IPS-15b (cell line): Measurements from ENCODE around the gene QARS1.
A peak's percentile ranks its signal among the peaks of the same experiment; 100 is the strongest.

ENCODE experiments used
- H3K27me3 ChIP-seq: one replicate; pipeline ENCODE4 v1.6.1; 2013; ENCODE audit warnings: low read length; ENCODE audit not compliant: control insufficient read depth, insufficient read depth
- H3K36me3 ChIP-seq: one replicate; pipeline ENCODE4 v1.6.1; 2013; ENCODE audit warnings: low read length; ENCODE audit not compliant: control insufficient read depth, insufficient read depth
- H3K4me1 ChIP-seq: one replicate; pipeline ENCODE4 v1.6.1; 2013; ENCODE audit warnings: mild to moderate bottlenecking, low read length; ENCODE audit not compliant: control insufficient read depth, insufficient read depth
- H3K4me3 ChIP-seq: one replicate; pipeline ENCODE4 v1.5.1; 2013; ENCODE audit warnings: low read depth, low read length
- H3K9ac ChIP-seq: one replicate; pipeline ENCODE4 v1.6.1; 2013; ENCODE audit warnings: low read depth, mild to moderate bottlenecking, low read length
- H3K9me3 ChIP-seq: one replicate; pipeline ENCODE4 v1.6.1; 2013; ENCODE audit warnings: mild to moderate bottlenecking, low read length; ENCODE audit not compliant: control insufficient read depth, insufficient read depth

The QARS1 gene

DNA sequence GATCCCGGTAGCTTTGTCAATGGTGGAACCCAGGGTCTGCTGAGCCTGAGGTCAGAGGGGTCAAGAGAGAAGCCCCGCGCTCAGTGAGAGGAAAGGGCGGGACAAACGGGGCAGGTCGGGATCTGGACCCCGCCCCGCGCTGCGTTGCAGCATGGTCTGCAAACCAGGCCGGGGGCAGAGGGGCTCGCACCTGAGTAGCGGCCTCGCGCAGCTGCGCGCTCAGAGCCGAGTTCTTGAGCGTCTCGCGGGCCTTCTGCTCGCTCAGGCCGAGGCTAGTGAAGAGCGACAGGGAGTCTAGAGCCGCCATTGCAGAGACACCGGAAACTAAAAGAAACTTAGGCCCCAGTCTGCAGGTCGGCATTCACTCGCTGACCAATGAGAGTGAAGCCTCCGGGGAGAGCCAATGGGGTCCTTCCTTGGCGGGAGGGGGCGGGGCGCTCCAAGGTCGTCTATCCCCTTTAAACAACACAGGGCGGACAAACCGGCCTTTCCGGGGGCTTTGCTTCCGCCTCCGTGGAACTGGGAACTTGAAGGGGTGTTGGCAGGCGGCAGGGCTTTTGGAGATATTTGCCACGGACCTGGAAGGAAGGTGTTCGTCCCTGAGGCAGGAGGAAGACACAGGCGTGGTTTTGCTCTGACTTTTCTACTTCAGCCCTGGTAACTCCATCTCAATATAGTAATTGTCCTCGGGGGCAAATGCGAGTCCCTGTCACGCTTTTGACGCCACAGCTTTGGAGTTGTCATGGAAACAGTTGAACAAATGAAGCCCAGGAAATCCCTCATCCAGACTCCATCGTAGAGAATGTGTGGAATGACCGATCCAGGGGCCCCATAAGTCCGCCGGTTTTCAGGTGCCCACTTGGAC, at the start of gene QARS1:
Gene QARS1 (minus strand): TSS at position 331 of the 865 bp plus-strand sequence. CDS start 24 bp downstream, at position 307.
- Histone ChIP-seq H3K9me3 (no peaks in the 10 kb centered on the region), H3K4me1 (peaks cover 7% of the 10 kb centered on the region), H3K27me3 (no peaks in the 10 kb centered on the region), H3K9ac (peak within 1 kb of the TSS; percentile 95), H3K4me3 (peak within 1 kb of the TSS; percentile 80), H3K36me3 (peaks cover 47% of the 10 kb centered on the region)

DNA sequence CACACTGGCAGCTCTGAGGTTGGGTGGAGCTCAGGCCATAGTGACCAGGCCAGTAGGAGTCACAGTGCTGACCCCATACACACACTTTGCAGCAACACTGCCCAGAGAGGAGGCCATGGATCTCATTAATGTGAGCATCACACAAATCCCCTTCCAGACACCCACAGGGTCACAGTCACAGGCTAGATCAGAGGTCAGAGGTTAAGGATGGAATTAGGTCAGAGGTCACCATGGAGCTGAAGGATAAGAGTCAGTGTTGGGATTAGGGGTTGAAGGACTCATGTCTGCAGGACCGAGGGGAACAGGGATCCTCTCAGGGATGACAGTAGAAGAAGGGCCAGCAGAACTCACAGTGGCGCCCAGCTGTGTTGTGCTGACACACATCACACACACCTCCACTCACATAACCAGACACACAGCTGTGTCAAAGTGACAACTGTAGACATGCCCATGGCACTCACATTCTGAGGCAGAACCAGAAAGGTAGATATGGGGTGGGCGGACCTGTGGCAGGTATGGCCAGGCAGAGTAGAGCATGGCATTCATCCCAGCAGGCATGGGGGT, 48.9 kb upstream of the QARS1 start:
- no peaks in the 10 kb centered on the region for H3K36me3 ChIP-seq

DNA sequence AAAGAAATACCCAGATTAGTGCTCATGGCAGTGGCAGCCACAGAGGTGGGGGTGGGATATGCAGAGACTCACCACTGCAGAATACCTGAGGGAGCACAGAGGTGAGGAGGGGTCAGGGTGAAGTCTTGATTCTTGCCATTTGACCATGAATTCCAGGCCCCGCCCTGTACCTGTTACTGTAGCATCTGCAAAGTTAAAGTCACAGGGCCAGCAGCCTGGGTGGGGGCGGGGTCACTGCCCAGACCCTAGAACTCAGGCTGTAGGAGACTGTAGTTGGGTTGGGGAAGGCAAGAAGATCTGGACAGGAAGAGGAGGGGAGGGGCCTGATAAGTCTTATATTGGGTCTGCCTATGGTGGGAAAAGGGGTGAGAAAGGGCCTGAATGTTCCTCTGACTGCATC, 47.1 kb upstream of the QARS1 start:
- Histone ChIP-seq H3K9me3 (no peaks in the 10 kb centered on the region), H3K4me3 (no peak overlapping the region), H3K27me3 (no peaks in the 10 kb centered on the region), H3K4me1 (no peaks in the 10 kb centered on the region), H3K9ac (no peak overlapping the region), H3K36me3 (no peaks in the 10 kb centered on the region)

More for the DNA sequence above, 48.9 kb upstream of the QARS1 start:
- Histone ChIP-seq H3K9me3 (no peaks in the 10 kb centered on the region), H3K4me3 (no peak overlapping the region), H3K27me3 (no peaks in the 10 kb centered on the region), H3K9ac (no peak overlapping the region), H3K4me1 (no peaks in the 10 kb centered on the region)

GRCh38 chr3:49148159-49148558, 43.6 kb upstream of the QARS1 start:
- Histone ChIP-seq H3K4me1 (no peaks in the 10 kb centered on the region), H3K27me3 (no peaks in the 10 kb centered on the region), H3K36me3 (no peaks in the 10 kb centered on the region), H3K9me3 (no peaks in the 10 kb centered on the region), H3K4me3 (no peak overlapping the region), H3K9ac (no peak overlapping the region)

DNA sequence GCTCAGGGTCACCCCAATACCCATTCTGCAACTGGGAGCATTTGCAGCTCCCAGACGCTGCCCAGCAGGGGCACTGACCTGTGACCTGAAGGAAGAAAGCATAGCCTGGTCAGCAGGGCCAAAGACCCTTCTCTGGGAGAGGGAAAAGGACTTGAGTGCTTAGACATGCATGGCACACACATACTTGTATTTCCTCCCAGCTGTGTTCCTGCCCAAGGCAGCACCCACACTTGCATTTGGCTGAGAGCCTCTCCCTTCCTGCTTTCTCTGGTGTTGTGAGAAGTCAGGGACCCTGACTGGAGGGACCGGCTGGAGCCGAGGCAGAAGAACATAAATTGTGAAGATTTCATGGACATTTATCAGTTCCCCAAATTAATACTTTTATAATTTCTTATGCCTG, 35.5 kb upstream of the QARS1 start:
- no peaks in the 10 kb centered on the region for H3K9me3 ChIP-seq
- peaks cover 2% of the 10 kb centered on the region for H3K27me3 ChIP-seq
- no peak overlapping the region for H3K4me3 ChIP-seq
- H3K9ac ChIP-seq: no peak overlapping the region
- H3K4me1 ChIP-seq: no peaks in the 10 kb centered on the region
- no peaks in the 10 kb centered on the region for H3K36me3 ChIP-seq

DNA sequence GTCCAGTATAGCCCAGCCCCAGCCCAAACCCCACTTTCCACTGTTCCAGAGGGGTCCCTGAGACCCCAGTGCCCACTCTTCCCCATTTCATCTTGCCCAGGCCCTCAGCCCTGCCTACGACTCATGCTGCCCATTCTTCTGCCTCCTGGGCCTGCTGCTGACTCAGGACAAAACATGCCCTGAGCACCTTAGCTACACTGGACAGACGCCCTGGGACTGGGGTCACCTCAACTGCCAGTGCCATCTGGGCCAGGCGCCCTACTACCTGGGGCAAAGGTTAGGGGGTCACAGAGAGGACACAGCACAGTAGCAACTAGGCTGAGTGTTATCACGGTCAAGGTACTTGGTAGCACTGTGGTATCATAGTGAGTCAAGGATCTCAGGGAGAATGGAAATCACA, 30.9 kb upstream of the QARS1 start:
- H3K4me1 ChIP-seq: peaks cover 3% of the 10 kb centered on the region
- no peaks in the 10 kb centered on the region for H3K9me3 ChIP-seq
- H3K4me3 ChIP-seq: no peak overlapping the region
- H3K9ac ChIP-seq: no peak overlapping the region
- peaks cover 2% of the 10 kb centered on the region for H3K27me3 ChIP-seq
- peaks cover 5% of the 10 kb centered on the region for H3K36me3 ChIP-seq

GRCh38 chr3:49134471-49135265, 30.1 kb upstream of the QARS1 start:
- Histone ChIP-seq H3K9ac (no peak overlapping the region), H3K4me1 (peaks cover 3% of the 10 kb centered on the region), H3K27me3 (peaks cover 2% of the 10 kb centered on the region), H3K36me3 (peaks cover 8% of the 10 kb centered on the region), H3K9me3 (no peaks in the 10 kb centered on the region), H3K4me3 (no peak overlapping the region)

DNA sequence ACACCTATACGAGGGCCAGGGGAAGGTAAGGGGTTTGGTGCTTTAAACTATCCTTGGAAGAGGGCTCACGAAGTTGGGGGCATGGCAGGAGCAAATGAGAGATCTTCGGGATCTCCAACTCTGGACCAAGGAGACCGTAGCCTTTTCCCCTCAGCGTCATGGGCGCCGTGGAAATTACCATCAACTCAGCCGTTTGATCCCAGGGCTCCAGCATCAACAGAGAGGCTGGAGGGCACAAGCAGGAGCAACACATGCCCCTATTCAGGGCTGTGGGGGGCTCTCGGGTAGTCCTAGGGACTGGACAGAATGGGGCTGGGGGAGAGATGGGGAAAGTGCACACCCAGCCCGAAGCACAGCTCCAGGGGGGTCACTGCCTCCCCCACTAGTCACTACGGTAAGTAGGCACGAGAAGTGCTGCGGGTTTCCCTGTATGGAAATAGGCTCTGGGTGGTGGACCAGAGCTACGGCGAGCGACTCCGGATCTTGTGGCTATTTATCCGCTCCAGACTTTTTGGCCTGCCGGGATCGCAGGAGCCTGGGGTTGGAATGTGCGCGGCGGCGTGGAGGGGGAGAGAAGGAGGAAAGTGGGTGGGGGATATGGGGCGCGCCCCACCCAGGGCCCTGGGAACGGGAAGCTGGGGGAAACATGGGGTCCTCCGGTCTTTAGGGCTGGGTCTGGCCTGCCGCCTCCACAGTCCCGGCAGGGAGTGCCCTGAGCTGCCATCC, 28.8 kb upstream of the QARS1 start:
- Histone ChIP-seq H3K4me3 (peak overlapping the region; percentile 91), H3K9ac (peak overlapping the region; percentile 93), H3K9me3 (no peaks in the 10 kb centered on the region), H3K36me3 (peaks cover 8% of the 10 kb centered on the region), H3K4me1 (peaks cover 3% of the 10 kb centered on the region), H3K27me3 (peaks cover 2% of the 10 kb centered on the region)

- H3K4me1 ChIP-seq: peaks cover 3% of the 10 kb centered on the region
- H3K4me3 ChIP-seq: peak within 1 kb of the TSS; percentile 91
- H3K9ac ChIP-seq: peak within 1 kb of the TSS; percentile 93
- no peaks in the 10 kb centered on the region for H3K27me3 ChIP-seq
- H3K9me3 ChIP-seq: no peaks in the 10 kb centered on the region
- peaks cover 8% of the 10 kb centered on the region for H3K36me3 ChIP-seq
Measured at GRCh38 chr3:49132437-49133225, 28.1 kb upstream of the QARS1 start, which contains the start of gene LAMB2. LAMB2 (minus strand) TSS chr3:49133050; CDS start chr3:49132867, 183 bp downstream.

DNA sequence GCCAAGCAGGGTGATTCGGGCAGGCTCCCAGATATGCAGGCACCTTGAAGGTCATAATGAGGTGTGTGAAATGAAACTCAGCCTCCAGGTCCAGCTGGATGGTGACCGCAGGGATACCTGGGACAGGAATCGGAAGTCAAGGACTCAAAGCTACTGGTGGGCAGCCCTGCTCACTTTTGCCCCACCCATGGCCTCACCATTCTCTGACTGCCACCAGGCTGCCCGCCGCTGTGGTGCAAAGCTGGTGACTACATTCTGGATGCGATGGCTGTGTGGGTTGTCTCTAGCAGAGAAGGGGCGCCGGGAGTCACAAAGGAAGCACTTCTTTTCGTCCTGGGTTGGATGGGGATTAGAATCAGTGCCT, 27.5 kb upstream of the QARS1 start:
- Histone ChIP-seq H3K4me3 (peak overlapping the region; percentile 91), H3K9ac (peak overlapping the region; percentile 74), H3K36me3 (peaks cover 8% of the 10 kb centered on the region), H3K9me3 (no peaks in the 10 kb centered on the region), H3K27me3 (no peaks in the 10 kb centered on the region), H3K4me1 (peaks cover 3% of the 10 kb centered on the region)
